Tibial nerve (tissue), 4 donors: ENCODE measurements around the gene LST1.

Experiments used
- EP300 ChIP-seq, 2 donors: sonication (generic); formaldehyde crosslinking; IDR thresholded peaks; one replicate each; pipeline ENCODE4 v1.6.1; 2017; ENCODE audit warnings: antibody characterized with exemption in 2 of 2, mild to moderate bottlenecking in 1 of 2
- TF ChIP-seq, protein P1 (sequence below), 5 experiments: fragments of 200-600 bp in 3 of 5; fragments of 450-650 bp in 2 of 5; sonication (generic) in 3 of 5; IDR thresholded peaks; one replicate each; pipeline ENCODE4 v1.5.1; 2016 to 2019; ENCODE audit warnings: antibody characterized with exemption in 5 of 5, mild to moderate bottlenecking in 3 of 5, moderate library complexity in 2 of 5

GRCh38 chr6:31558631-31559500 lies 27.2 kb upstream of the LST1 start:
- TF ChIP-seq, protein P1, sequence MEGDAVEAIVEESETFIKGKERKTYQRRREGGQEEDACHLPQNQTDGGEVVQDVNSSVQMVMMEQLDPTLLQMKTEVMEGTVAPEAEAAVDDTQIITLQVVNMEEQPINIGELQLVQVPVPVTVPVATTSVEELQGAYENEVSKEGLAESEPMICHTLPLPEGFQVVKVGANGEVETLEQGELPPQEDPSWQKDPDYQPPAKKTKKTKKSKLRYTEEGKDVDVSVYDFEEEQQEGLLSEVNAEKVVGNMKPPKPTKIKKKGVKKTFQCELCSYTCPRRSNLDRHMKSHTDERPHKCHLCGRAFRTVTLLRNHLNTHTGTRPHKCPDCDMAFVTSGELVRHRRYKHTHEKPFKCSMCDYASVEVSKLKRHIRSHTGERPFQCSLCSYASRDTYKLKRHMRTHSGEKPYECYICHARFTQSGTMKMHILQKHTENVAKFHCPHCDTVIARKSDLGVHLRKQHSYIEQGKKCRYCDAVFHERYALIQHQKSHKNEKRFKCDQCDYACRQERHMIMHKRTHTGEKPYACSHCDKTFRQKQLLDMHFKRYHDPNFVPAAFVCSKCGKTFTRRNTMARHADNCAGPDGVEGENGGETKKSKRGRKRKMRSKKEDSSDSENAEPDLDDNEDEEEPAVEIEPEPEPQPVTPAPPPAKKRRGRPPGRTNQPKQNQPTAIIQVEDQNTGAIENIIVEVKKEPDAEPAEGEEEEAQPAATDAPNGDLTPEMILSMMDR (IDR thresholded peaks at IDR 0.05) = no peak
- peak in 1 of 2 donors; percentile 16 for TF ChIP-seq EP300 (IDR thresholded peaks at IDR 0.05)
